ENCODE data around the gene FNDC1.

Gene FNDC1

DNA sequence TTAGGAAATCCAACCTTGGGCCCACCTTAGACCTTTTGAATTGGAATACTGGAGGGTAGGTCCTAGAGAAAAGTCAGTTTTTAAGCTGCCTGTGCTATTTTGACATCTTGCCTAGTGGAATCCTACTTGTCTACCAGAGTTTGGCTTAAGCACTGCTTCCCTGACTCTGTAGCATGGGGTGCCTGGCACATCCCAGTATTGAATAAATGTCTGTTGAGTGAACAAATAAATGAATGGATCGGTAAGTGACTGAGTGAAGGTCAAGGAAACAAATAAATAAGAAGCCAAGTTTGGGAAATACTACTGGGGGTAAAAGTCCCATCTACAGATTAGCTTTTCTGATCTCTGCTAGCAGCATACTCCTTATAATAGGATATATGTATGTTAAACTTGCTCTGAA, 140.5 kb downstream of the FNDC1 start:
- DNase-seq (ENCODE audit: low spot score) = no peak

- no peak for DNase-seq (ENCODE audit: low spot score)
Observed at GRCh38 chr6:159311618-159312017, 142.4 kb downstream of the FNDC1 start.

DNA sequence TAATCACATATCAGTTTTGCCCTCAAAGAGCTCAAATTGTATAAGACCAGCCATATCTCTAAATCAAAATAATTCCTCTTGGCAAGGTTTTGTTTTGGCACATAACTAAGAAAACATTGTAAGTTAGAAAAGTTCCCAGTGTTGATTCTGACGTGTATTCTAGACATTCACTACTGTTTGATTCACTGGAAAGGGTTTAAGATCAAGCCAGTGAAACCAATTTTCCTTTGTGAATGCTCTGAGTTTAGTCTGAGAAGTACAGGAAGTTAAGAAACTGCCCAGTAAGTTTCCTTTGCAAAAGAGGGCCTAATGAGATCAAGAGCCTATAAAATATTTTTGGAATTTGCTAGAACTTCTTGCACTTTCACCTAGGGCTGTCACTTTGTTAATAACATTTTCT, 143.0 kb downstream of the FNDC1 start:
- no peak for DNase-seq (ENCODE audit: low spot score)

DNA sequence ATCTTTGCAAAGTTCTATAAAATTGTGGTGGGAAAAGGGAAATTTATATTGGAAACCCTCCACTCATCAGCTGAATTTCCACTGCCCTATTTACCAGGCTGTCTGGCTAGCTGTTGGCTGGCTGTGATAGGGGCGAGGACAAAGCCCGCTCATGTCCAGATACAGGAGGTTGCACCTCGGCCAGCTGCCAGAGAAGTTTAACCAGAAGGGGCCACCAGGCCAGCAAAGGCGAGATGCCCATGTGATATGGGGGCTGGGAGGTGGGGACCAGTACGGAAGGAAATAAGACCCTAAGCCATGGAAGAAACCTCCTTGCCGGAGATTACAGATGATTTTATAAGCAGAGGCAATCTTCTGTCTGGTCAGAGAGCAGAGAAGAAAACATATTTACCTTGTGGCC, 143.8 kb downstream of the FNDC1 start:
- DNase-seq (ENCODE audit: low spot score) = no peak

DNA sequence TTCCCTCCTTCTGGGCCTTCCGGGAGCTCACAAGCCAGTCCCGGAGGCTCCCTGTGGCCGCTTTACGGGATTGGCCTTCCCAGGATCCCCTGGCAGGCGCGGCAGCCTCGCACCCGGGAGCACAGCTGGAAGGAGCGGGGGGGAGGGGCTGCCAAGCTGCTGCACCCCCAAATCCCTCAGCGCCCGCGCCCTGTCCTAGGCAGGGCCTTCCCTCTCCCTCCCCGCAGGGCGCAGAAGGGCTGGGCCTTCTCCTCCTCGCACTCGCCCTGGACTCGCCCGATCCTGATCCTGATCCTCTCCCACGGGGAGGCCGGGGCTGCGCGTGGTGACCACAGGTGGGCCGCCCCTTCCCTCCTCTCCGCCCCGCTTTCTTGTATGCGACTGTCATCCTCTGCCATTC, 146.4 kb downstream of the FNDC1 start:
- no peak for DNase-seq (ENCODE audit: low spot score)

DNA sequence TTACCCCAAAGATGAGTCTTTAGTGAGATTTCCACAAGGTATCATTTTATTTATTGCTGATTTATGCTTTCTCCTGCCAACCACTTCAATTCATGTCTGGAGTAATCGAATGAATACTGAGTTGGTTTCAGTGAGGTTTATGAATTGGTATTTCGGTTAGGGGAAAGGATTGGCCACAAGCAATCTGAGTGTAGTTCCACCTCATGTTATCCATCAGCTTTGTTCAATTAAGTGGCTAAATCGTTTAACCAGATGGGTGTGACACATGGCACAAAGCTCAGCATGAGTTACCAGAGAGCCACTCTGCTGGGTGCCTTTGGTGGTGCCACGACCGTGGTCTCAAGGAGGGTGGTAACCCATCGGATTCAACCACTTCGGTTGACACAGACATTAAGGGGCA, 148.2 kb downstream of the FNDC1 start:
- no peak for DNase-seq (ENCODE audit: low spot score)

- no peak for DNase-seq (ENCODE audit: low spot score)
Observed at GRCh38 chr6:159321267-159321666, 152.1 kb downstream of the FNDC1 start.
